ENCODE data around the gene PNPLA7. TPM values are rescaled to one million over a fixed set of nuclear protein-coding genes. Genes with fewer than 3 reads are reported as not detected.
"Not testable (repeated sequence)": the region's sequence is repeated elsewhere in the genome, so short reads cannot be mapped to it uniquely, and the experiment has no call there.

The PNPLA7 gene
- 1.3 TPM for polyA plus RNA-seq (2013, experiment 1 of 4)
- polyA plus RNA-seq (2013, experiment 2 of 4): 1.8 TPM
- polyA plus RNA-seq (2013, experiment 3 of 4): 0.80 TPM
- polyA plus RNA-seq (2013, experiment 4 of 4): 1.3 TPM

- peak within 1 kb of the TSS; percentile 42 for H3K4me3 ChIP-seq (ENCODE audit: insufficient read depth, low read depth, low read length)
- 10 to 12% methylated on average over 13 of the region's 13 CpGs for WGBS, 2 experiments
- H3K36me3 ChIP-seq (ENCODE audit: control insufficient read depth, insufficient read depth, low read length): peaks cover 5% of the 10 kb centered on the region
- no peaks in the 10 kb centered on the region for H3K27me3 ChIP-seq (ENCODE audit: control insufficient read depth, insufficient read depth, low read length, poor library complexity, severe bottlenecking)
- peak within 1 kb of the TSS; percentile 44 for H3K27ac ChIP-seq (ENCODE audit: insufficient read depth, low read depth, low read length, poor library complexity, severe bottlenecking)
- peaks cover 7% of the 10 kb centered on the region for H3K4me1 ChIP-seq (ENCODE audit: control insufficient read depth, insufficient read depth, low read length)
- H3K9me3 ChIP-seq (ENCODE audit: control insufficient read depth, low read length): no peaks in the 10 kb centered on the region
Measured at GRCh38 chr9:137550231-137550621, at the start of gene PNPLA7. PNPLA7 (minus strand) TSS chr9:137550402; CDS start chr9:137550197, 205 bp downstream.

GRCh38 chr9:137598943-137599342, 48.7 kb upstream of the PNPLA7 start:
- H3K9me3 ChIP-seq (ENCODE audit: control insufficient read depth, low read length): no peaks in the 10 kb centered on the region
- no peak overlapping the region for H3K4me3 ChIP-seq (ENCODE audit: insufficient read depth, low read depth, low read length)
- no peaks in the 10 kb centered on the region for H3K36me3 ChIP-seq (ENCODE audit: control insufficient read depth, insufficient read depth, low read length)
- H3K27ac ChIP-seq (ENCODE audit: insufficient read depth, low read depth, low read length, poor library complexity, severe bottlenecking): no peak overlapping the region
- peaks cover 4% of the 10 kb centered on the region for H3K4me1 ChIP-seq (ENCODE audit: control insufficient read depth, insufficient read depth, low read length)
- peaks cover 7% of the 10 kb centered on the region for H3K27me3 ChIP-seq (ENCODE audit: control insufficient read depth, insufficient read depth, low read length, poor library complexity, severe bottlenecking)
- 84 to 85% methylated on average over 8 of the region's 8 CpGs for WGBS, 2 experiments

- H3K27me3 ChIP-seq (ENCODE audit: control insufficient read depth, insufficient read depth, low read length, poor library complexity, severe bottlenecking); H3K4me1 ChIP-seq (ENCODE audit: control insufficient read depth, insufficient read depth, low read length); H3K9me3 ChIP-seq (ENCODE audit: control insufficient read depth, low read length); H3K27ac ChIP-seq (ENCODE audit: insufficient read depth, low read depth, low read length, poor library complexity, severe bottlenecking); H3K36me3 ChIP-seq (ENCODE audit: control insufficient read depth, insufficient read depth, low read length); H3K4me3 ChIP-seq (ENCODE audit: insufficient read depth, low read depth, low read length): not testable (repeated sequence)
- 93 to 94% methylated on average over 3 to 5 of the region's 7 CpGs for WGBS, 2 experiments
Measured at GRCh38 chr9:137596577-137596976, 46.4 kb upstream of the PNPLA7 start.

- Histone ChIP-seq H3K36me3 (ENCODE audit: control insufficient read depth, insufficient read depth, low read length) (peaks cover 4% of the 10 kb centered on the region), H3K27ac (ENCODE audit: insufficient read depth, low read depth, low read length, poor library complexity, severe bottlenecking) (no peak overlapping the region), H3K9me3 (ENCODE audit: control insufficient read depth, low read length) (no peaks in the 10 kb centered on the region), H3K4me1 (ENCODE audit: control insufficient read depth, insufficient read depth, low read length) (peaks cover 9% of the 10 kb centered on the region), H3K27me3 (ENCODE audit: control insufficient read depth, insufficient read depth, low read length, poor library complexity, severe bottlenecking) (no peaks in the 10 kb centered on the region), H3K4me3 (ENCODE audit: insufficient read depth, low read depth, low read length) (no peak overlapping the region)
- WGBS, 2 experiments: 90 to 91% methylated on average over 12 of the region's 12 CpGs
Measured at GRCh38 chr9:137593176-137593575, 43.0 kb upstream of the PNPLA7 start.

GRCh38 chr9:137592767-137593166, 42.6 kb upstream of the PNPLA7 start:
- H3K27ac ChIP-seq (ENCODE audit: insufficient read depth, low read depth, low read length, poor library complexity, severe bottlenecking): no peak overlapping the region
- WGBS, 2 experiments: 93 to 94% methylated on average over 7 of the region's 7 CpGs
- peaks cover 8% of the 10 kb centered on the region for H3K36me3 ChIP-seq (ENCODE audit: control insufficient read depth, insufficient read depth, low read length)
- H3K4me3 ChIP-seq (ENCODE audit: insufficient read depth, low read depth, low read length): no peak overlapping the region
- H3K4me1 ChIP-seq (ENCODE audit: control insufficient read depth, insufficient read depth, low read length): peaks cover 9% of the 10 kb centered on the region
- H3K27me3 ChIP-seq (ENCODE audit: control insufficient read depth, insufficient read depth, low read length, poor library complexity, severe bottlenecking): no peaks in the 10 kb centered on the region
- no peaks in the 10 kb centered on the region for H3K9me3 ChIP-seq (ENCODE audit: control insufficient read depth, low read length)

- Histone ChIP-seq H3K27me3 (ENCODE audit: control insufficient read depth, insufficient read depth, low read length, poor library complexity, severe bottlenecking) (no peaks in the 10 kb centered on the region), H3K27ac (ENCODE audit: insufficient read depth, low read depth, low read length, poor library complexity, severe bottlenecking) (peak within 1 kb of the TSS; percentile 26), H3K4me1 (ENCODE audit: control insufficient read depth, insufficient read depth, low read length) (peaks cover 9% of the 10 kb centered on the region), H3K9me3 (ENCODE audit: control insufficient read depth, low read length) (no peaks in the 10 kb centered on the region), H3K36me3 (ENCODE audit: control insufficient read depth, insufficient read depth, low read length) (peaks cover 23% of the 10 kb centered on the region), H3K4me3 (ENCODE audit: insufficient read depth, low read depth, low read length) (peak within 1 kb of the TSS; percentile 78)
- WGBS, 2 experiments: 1% methylated on average over 113 of the region's 113 CpGs
Measured at GRCh38 chr9:137590469-137591383, 40.5 kb upstream of the PNPLA7 start, which contains the start of gene ZMYND19. ZMYND19 (minus strand) TSS chr9:137590512; CDS start chr9:137590263, 249 bp downstream.

- Histone ChIP-seq H3K4me1 (ENCODE audit: control insufficient read depth, insufficient read depth, low read length) (peaks cover 9% of the 10 kb centered on the region), H3K36me3 (ENCODE audit: control insufficient read depth, insufficient read depth, low read length) (peaks cover 26% of the 10 kb centered on the region), H3K9me3 (ENCODE audit: control insufficient read depth, low read length) (no peaks in the 10 kb centered on the region), H3K27ac (ENCODE audit: insufficient read depth, low read depth, low read length, poor library complexity, severe bottlenecking) (no peak overlapping the region), H3K27me3 (ENCODE audit: control insufficient read depth, insufficient read depth, low read length, poor library complexity, severe bottlenecking) (no peaks in the 10 kb centered on the region), H3K4me3 (ENCODE audit: insufficient read depth, low read depth, low read length) (peak overlapping the region; percentile 76)
- WGBS, 2 experiments: 0% methylated on average over 61 of the region's 61 CpGs
Measured at GRCh38 chr9:137590123-137590468, 39.9 kb upstream of the PNPLA7 start.

GRCh38 chr9:137589441-137590122, 39.4 kb upstream of the PNPLA7 start:
- WGBS, 2 experiments: 11 to 12% methylated on average over 58 of the region's 58 CpGs
- no peaks in the 10 kb centered on the region for H3K9me3 ChIP-seq (ENCODE audit: control insufficient read depth, low read length)
- no peaks in the 10 kb centered on the region for H3K27me3 ChIP-seq (ENCODE audit: control insufficient read depth, insufficient read depth, low read length, poor library complexity, severe bottlenecking)
- H3K36me3 ChIP-seq (ENCODE audit: control insufficient read depth, insufficient read depth, low read length): peaks cover 26% of the 10 kb centered on the region
- peaks cover 9% of the 10 kb centered on the region for H3K4me1 ChIP-seq (ENCODE audit: control insufficient read depth, insufficient read depth, low read length)
- peak overlapping the region; percentile 76 for H3K4me3 ChIP-seq (ENCODE audit: insufficient read depth, low read depth, low read length)
- no peak overlapping the region for H3K27ac ChIP-seq (ENCODE audit: insufficient read depth, low read depth, low read length, poor library complexity, severe bottlenecking)

- H3K4me1 ChIP-seq (ENCODE audit: control insufficient read depth, insufficient read depth, low read length): peaks cover 9% of the 10 kb centered on the region
- H3K36me3 ChIP-seq (ENCODE audit: control insufficient read depth, insufficient read depth, low read length): peaks cover 26% of the 10 kb centered on the region
- H3K4me3 ChIP-seq (ENCODE audit: insufficient read depth, low read depth, low read length): peak overlapping the region; percentile 76
- H3K9me3 ChIP-seq (ENCODE audit: control insufficient read depth, low read length): no peaks in the 10 kb centered on the region
- 94 to 95% methylated on average over 6 of the region's 6 CpGs for WGBS, 2 experiments
- no peak overlapping the region for H3K27ac ChIP-seq (ENCODE audit: insufficient read depth, low read depth, low read length, poor library complexity, severe bottlenecking)
- H3K27me3 ChIP-seq (ENCODE audit: control insufficient read depth, insufficient read depth, low read length, poor library complexity, severe bottlenecking): no peaks in the 10 kb centered on the region
Measured at GRCh38 chr9:137588891-137589290, 38.7 kb upstream of the PNPLA7 start.

GRCh38 chr9:137588311-137588710, 38.1 kb upstream of the PNPLA7 start:
- Histone ChIP-seq H3K4me3 (ENCODE audit: insufficient read depth, low read depth, low read length) (no peak overlapping the region), H3K4me1 (ENCODE audit: control insufficient read depth, insufficient read depth, low read length) (peaks cover 9% of the 10 kb centered on the region), H3K27ac (ENCODE audit: insufficient read depth, low read depth, low read length, poor library complexity, severe bottlenecking) (no peak overlapping the region), H3K9me3 (ENCODE audit: control insufficient read depth, low read length) (no peaks in the 10 kb centered on the region), H3K27me3 (ENCODE audit: control insufficient read depth, insufficient read depth, low read length, poor library complexity, severe bottlenecking) (no peaks in the 10 kb centered on the region), H3K36me3 (ENCODE audit: control insufficient read depth, insufficient read depth, low read length) (peaks cover 29% of the 10 kb centered on the region)
- 88 to 89% methylated on average over 13 of the region's 13 CpGs for WGBS, 2 experiments

All from ectodermal cell (in vitro differentiated cells).